Endothelial cell (in vitro differentiated cells): ENCODE results near the gene PLK4. TPM values are rescaled to one million over a fixed set of nuclear protein-coding genes. Genes with fewer than 3 reads are reported as not detected.

Experiments used
- DNase-seq: peaks from one replicate; pipeline ENCODE4 v3.0.0; 2021; ENCODE audit warnings: low spot score
- H3K27ac Mint-ChIP-seq: one replicate; pipeline ENCODE4 v1.8.0; 2021; ENCODE audit warnings: mixed read lengths, inconsistent platforms; ENCODE audit not compliant: unreplicated experiment
- H3K27me3 Mint-ChIP-seq: one replicate; pipeline ENCODE4 v1.8.0; 2021; ENCODE audit warnings: mild to moderate bottlenecking, moderate library complexity, mixed read lengths, inconsistent platforms; ENCODE audit not compliant: unreplicated experiment
- H3K36me3 Mint-ChIP-seq: one replicate; pipeline ENCODE4 v1.8.0; 2021; ENCODE audit warnings: mild to moderate bottlenecking, low read depth, mixed read lengths, inconsistent platforms; ENCODE audit not compliant: unreplicated experiment
- H3K4me1 Mint-ChIP-seq: one replicate; pipeline ENCODE4 v1.8.0; 2021; ENCODE audit warnings: mild to moderate bottlenecking, mixed read lengths, inconsistent platforms; ENCODE audit not compliant: unreplicated experiment
- H3K4me3 Mint-ChIP-seq: one replicate; pipeline ENCODE4 v1.8.0; 2021; ENCODE audit warnings: mild to moderate bottlenecking, mixed read lengths, inconsistent platforms; ENCODE audit not compliant: unreplicated experiment
- H3K9me3 Mint-ChIP-seq: one replicate; pipeline ENCODE4 v1.8.0; 2021; ENCODE audit warnings: mixed read lengths, inconsistent platforms; ENCODE audit not compliant: unreplicated experiment
- CTCF ChIP-seq: fragments of 200-600 bp; sonication (generic); IDR thresholded peaks from one replicate; pipeline ENCODE4 v1.5.0; 2021; ENCODE audit warnings: antibody characterized with exemption; ENCODE audit not compliant: unreplicated experiment
- long read RNA-seq: library from polyadenylated mRNA; unstranded; transcript quantifications from one replicate; pipeline ENCODE4 v2.0.0, GENCODE V29; 2020; ENCODE audit not compliant: unreplicated experiment
- total RNA-seq: library from RNA; stranded (reverse); fragmentation: NEBNext Ultra II Directional; extraction: Animal tissue kit (Norgen Biotek cat#: 25700); gene quantifications from one replicate; pipeline ENCODE4 v1.2.1, GENCODE V29; 2021; ENCODE audit not compliant: unreplicated experiment

The PLK4 gene
- total RNA-seq = 12.6 TPM
- long read RNA-seq, partial matches to known transcripts = 0 of 2 reads
- long read RNA-seq, other reads (novel, unspliced or antisense) = 2 of 2 reads

- peak within 1 kb of the TSS; percentile 88 for H3K27ac Mint-ChIP-seq
- peaks cover 8% of the 10 kb centered on the region for H3K36me3 Mint-ChIP-seq
- TF ChIP-seq CTCF = no peak
- peak within 1 kb of the TSS; percentile 99 for H3K4me3 Mint-ChIP-seq
- H3K27me3 Mint-ChIP-seq = peaks cover 5% of the 10 kb centered on the region
- H3K9me3 Mint-ChIP-seq = no peaks in the 10 kb centered on the region
- H3K4me1 Mint-ChIP-seq = peaks cover 11% of the 10 kb centered on the region
- peak; percentile 95 for DNase-seq
Observed at GRCh38 chr4:127880763-127881562, at the start of gene PLK4. TSS of gene PLK4 (plus strand) at chr4:127880893. CDS start at chr4:127881135, 242 bp downstream.

- Mint-ChIP-seq H3K4me1 (no peaks in the 10 kb centered on the region), H3K9me3 (no peaks in the 10 kb centered on the region), H3K27ac (no peak overlapping the region), H3K4me3 (no peak overlapping the region), H3K27me3 (no peaks in the 10 kb centered on the region), H3K36me3 (no peaks in the 10 kb centered on the region)
- no peak for TF ChIP-seq CTCF
- no peak for DNase-seq
Observed at GRCh38 chr4:127832585-127832984, 48.1 kb upstream of the PLK4 start.

GRCh38 chr4:127843704-127844600 lies 36.7 kb upstream of the PLK4 start:
- TF ChIP-seq CTCF = no peak
- Mint-ChIP-seq H3K36me3 (peaks cover 4% of the 10 kb centered on the region), H3K27ac (no peak overlapping the region), H3K4me3 (no peak overlapping the region), H3K4me1 (no peaks in the 10 kb centered on the region), H3K27me3 (no peaks in the 10 kb centered on the region), H3K9me3 (no peaks in the 10 kb centered on the region)
- DNase-seq = no peak

- H3K4me1 Mint-ChIP-seq = no peaks in the 10 kb centered on the region
- no peak for TF ChIP-seq CTCF
- H3K36me3 Mint-ChIP-seq = peaks cover 6% of the 10 kb centered on the region
- H3K27me3 Mint-ChIP-seq = no peaks in the 10 kb centered on the region
- peaks cover 2% of the 10 kb centered on the region for H3K9me3 Mint-ChIP-seq
- H3K27ac Mint-ChIP-seq = no peak overlapping the region
- no peak overlapping the region for H3K4me3 Mint-ChIP-seq
- DNase-seq = no peak
Observed at GRCh38 chr4:127844601-127845116, 36.0 kb upstream of the PLK4 start.
